Liver (tissue), 9 donors: ENCODE measurements around the gene FILIP1. TPM values are rescaled to one million over a fixed set of nuclear protein-coding genes. Genes with fewer than 3 reads are reported as not detected.

Experiments used
- DNase-seq: peaks from one replicate; pipeline ENCODE4 v3.0.0-alpha.2; 2017; ENCODE audit warnings: low spot score
- H3K27ac ChIP-seq, 2 donors: one replicate each; pipeline ENCODE4 v1.7.0; 2013; ENCODE audit warnings: inconsistent platforms in 2 of 2, low read length in 2 of 2, control low read depth in 1 of 2, low read depth in 1 of 2, mild to moderate bottlenecking in 1 of 2
- H3K27me3 ChIP-seq, 4 donors: one replicate each; pipeline versions ENCODE4 v1.6.1 to v1.7.0; 2013; ENCODE audit warnings: low read length in 3 of 4, inconsistent platforms in 1 of 4, mild to moderate bottlenecking in 1 of 4, moderate library complexity in 1 of 4; ENCODE audit not compliant: control insufficient read depth in 4 of 4, insufficient read depth in 4 of 4
- H3K36me3 ChIP-seq, 4 donors: one replicate each; pipeline versions ENCODE4 v1.6.1 to v1.7.0; 2013; ENCODE audit warnings: low read length in 3 of 4, mild to moderate bottlenecking in 3 of 4, low read depth in 1 of 4, moderate library complexity in 1 of 4; ENCODE audit not compliant: control insufficient read depth in 4 of 4, insufficient read depth in 3 of 4
- H3K4me1 ChIP-seq, 4 donors: one replicate each; pipeline versions ENCODE4 v1.6.1 to v1.7.0; 2013; ENCODE audit warnings: low read length in 3 of 4, mild to moderate bottlenecking in 3 of 4, moderate library complexity in 1 of 4; ENCODE audit not compliant: control insufficient read depth in 4 of 4, insufficient read depth in 4 of 4
- H3K4me3 ChIP-seq, 3 donors: one replicate each; pipeline versions ENCODE4 v1.6.1 to v1.7.0; 2013; ENCODE audit warnings: low read length in 3 of 3, control low read depth in 1 of 3, low read depth in 1 of 3, mild to moderate bottlenecking in 1 of 3
- H3K9ac ChIP-seq, 2 donors: one replicate each; pipeline ENCODE4 v1.7.0; 2013; ENCODE audit warnings: low read length in 2 of 2, mild to moderate bottlenecking in 2 of 2, moderate library complexity in 2 of 2, control low read depth in 1 of 2, low read depth in 1 of 2
- H3K9me3 ChIP-seq, 4 donors: one replicate each; pipeline versions ENCODE4 v1.6.1 to v1.7.0; 2013; ENCODE audit warnings: low read length in 3 of 4; ENCODE audit not compliant: control insufficient read depth in 4 of 4
- EGR1 ChIP-seq, 2 donors: IDR thresholded peaks; 2 replicates each; pipeline ENCODE4 v1.6.1; 2016 to 2018; ENCODE audit warnings: antibody characterized with exemption in 2 of 2, low read depth in 2 of 2
- GABPA ChIP-seq, 2 donors: IDR thresholded peaks in 1 of 2; conservative IDR thresholded peaks in 1 of 2; 2 replicates each; pipeline ENCODE4 v1.6.1; 2016; ENCODE audit warnings: antibody characterized with exemption in 2 of 2, mild to moderate bottlenecking in 1 of 2, moderate library complexity in 1 of 2
- HNF4A ChIP-seq, 2 donors: conservative IDR thresholded peaks; 2 replicates each; pipeline ENCODE4 v1.6.1; 2016; ENCODE audit warnings: antibody characterized with exemption in 2 of 2, mild to moderate bottlenecking in 2 of 2
- JUND ChIP-seq, 2 donors: IDR thresholded peaks; 2 replicates each; pipeline ENCODE4 v1.6.1; 2016; ENCODE audit warnings: antibody characterized with exemption in 2 of 2
- SP1 ChIP-seq: IDR thresholded peaks from 2 replicates; pipeline ENCODE4 v1.6.1; 2018; ENCODE audit warnings: antibody characterized with exemption, mild to moderate bottlenecking
- WGBS: extraction: QIAGEN DNeasy Blood & Tissue Kit; methylation state at CpG from one replicate; pipeline ENCODE4 v1.1.7; 2013; 5-methylcytosine and 5-hydroxymethylcytosine counted together
- polyA plus RNA-seq, 2 donors: library from polyadenylated mRNA; stranded (reverse) in 1 of 2; unstranded in 1 of 2; fragments of 200-250 nt in 1 of 2; fragments of >200 nt in 1 of 2; fragmentation: Nextera tagmentation in 1 of 2; extraction: Ambion mirVana in 1 of 2; gene quantifications; one replicate each; pipeline versions ENCODE4 v1.2.1 to v1.2.3, GENCODE V29; 2013 to 2015
- total RNA-seq, 2 donors: library from RNA; depleted of rRNA; stranded (reverse); fragments of >200 nt; gene quantifications; one replicate each; pipeline ENCODE4 v1.2.3, GENCODE V29; 2014
- TF ChIP-seq, protein P1 (sequence below): IDR thresholded peaks from 2 replicates; pipeline ENCODE4 v1.6.1; 2016; ENCODE audit warnings: antibody characterized with exemption
- TF ChIP-seq, protein P2 (sequence below): IDR thresholded peaks from 2 replicates; pipeline ENCODE4 v1.6.1; 2016; ENCODE audit warnings: antibody characterized with exemption, mild to moderate bottlenecking
- donor health status: healthy.
- donor health status: healthy.
- donor health status: healthy.
- donor health status: healthy.
- donor health status: healthy.

FILIP1 gene
- total and polyA plus RNA-seq, 4 donors: 0.70 to 2.8 (median 1.1) TPM

DNA sequence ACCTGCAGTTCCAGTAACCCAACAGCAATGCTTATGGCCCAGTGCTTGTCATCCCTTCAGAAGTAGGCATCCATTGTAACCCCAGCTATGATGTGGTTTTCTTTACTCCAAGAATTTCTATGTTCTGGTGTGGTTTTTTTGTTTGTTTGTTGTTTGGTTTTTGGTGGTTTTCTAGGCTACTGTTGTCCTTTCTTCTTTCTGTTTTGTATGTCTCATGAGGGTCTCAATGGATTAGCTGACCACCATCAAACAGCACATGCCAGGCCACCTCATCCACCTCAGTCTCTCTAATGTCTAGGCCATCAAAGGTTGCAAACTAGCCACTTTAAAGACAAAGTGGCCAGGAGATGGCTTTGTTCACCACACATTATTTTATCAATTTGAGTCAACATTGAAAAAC, 149.6 kb downstream of the FILIP1 start (continued):
- TF ChIP-seq JUND (IDR thresholded peaks at IDR 0.05) (no peak), HNF4A (conservative IDR thresholded peaks at IDR 0.05) (no peak)
- TF ChIP-seq, protein P1, sequence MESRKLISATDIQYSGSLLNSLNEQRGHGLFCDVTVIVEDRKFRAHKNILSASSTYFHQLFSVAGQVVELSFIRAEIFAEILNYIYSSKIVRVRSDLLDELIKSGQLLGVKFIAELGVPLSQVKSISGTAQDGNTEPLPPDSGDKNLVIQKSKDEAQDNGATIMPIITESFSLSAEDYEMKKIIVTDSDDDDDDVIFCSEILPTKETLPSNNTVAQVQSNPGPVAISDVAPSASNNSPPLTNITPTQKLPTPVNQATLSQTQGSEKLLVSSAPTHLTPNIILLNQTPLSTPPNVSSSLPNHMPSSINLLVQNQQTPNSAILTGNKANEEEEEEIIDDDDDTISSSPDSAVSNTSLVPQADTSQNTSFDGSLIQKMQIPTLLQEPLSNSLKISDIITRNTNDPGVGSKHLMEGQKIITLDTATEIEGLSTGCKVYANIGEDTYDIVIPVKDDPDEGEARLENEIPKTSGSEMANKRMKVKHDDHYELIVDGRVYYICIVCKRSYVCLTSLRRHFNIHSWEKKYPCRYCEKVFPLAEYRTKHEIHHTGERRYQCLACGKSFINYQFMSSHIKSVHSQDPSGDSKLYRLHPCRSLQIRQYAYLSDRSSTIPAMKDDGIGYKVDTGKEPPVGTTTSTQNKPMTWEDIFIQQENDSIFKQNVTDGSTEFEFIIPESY: no peak

DNA sequence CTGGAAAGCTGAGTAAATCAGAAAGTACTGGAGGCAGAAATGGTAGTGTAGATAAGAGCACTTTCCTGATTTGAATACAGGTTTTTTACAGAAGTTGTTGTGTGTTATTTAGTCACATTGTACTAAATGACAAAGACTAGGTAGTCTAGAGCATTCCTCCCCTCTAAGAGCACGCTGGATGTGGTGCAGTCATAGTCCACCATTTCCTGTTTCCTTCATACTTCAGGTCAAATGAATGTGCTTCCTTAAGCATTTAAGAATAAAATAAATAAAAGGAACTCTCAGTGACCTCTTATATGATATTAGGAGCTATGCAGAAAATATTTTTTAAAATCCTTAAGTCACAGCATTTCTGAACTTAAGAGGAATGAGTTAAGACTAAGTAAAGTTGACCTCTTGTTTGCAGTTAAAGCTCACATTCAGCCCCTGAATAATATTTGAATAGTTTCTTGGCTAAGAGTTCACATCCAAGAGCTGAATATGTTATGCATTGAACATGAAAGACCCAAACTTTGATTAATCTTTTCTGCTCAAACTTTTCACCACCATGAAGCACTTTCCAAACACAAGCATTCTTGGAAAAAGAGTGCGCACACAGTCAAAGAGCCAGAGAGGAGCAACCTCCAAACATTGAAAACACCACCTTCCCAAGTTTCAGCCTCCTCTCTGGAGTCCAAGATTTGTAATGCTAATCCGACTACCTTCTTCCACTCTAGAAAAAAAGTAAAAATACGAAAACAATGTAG, 155.6 kb downstream of the FILIP1 start:
- no peak for DNase-seq

More for the DNA sequence above, 155.6 kb downstream of the FILIP1 start:
- 49% methylated on average over 4 of the region's 4 CpGs for WGBS
- Histone ChIP-seq H3K27me3 (no peaks in the 10 kb centered on the region), H3K9me3 (no peaks in the 10 kb centered on the region), H3K36me3 (no peaks in the 10 kb centered on the region), H3K4me3 (no peak overlapping the region), H3K27ac (no peak overlapping the region), H3K4me1 (no peaks in the 10 kb centered on the region), H3K9ac (no peak overlapping the region)
- TF ChIP-seq, protein P1: no peak
- TF ChIP-seq EGR1 (IDR thresholded peaks at IDR 0.05; ENCODE audit: low read depth in 2 of 2) (no peak), GABPA (IDR thresholded peaks at IDR 0.05 in 1 of 2, conservative IDR thresholded peaks at IDR 0.05 in 1 of 2) (no peak), SP1 (no peak)
- TF ChIP-seq, protein P2, sequence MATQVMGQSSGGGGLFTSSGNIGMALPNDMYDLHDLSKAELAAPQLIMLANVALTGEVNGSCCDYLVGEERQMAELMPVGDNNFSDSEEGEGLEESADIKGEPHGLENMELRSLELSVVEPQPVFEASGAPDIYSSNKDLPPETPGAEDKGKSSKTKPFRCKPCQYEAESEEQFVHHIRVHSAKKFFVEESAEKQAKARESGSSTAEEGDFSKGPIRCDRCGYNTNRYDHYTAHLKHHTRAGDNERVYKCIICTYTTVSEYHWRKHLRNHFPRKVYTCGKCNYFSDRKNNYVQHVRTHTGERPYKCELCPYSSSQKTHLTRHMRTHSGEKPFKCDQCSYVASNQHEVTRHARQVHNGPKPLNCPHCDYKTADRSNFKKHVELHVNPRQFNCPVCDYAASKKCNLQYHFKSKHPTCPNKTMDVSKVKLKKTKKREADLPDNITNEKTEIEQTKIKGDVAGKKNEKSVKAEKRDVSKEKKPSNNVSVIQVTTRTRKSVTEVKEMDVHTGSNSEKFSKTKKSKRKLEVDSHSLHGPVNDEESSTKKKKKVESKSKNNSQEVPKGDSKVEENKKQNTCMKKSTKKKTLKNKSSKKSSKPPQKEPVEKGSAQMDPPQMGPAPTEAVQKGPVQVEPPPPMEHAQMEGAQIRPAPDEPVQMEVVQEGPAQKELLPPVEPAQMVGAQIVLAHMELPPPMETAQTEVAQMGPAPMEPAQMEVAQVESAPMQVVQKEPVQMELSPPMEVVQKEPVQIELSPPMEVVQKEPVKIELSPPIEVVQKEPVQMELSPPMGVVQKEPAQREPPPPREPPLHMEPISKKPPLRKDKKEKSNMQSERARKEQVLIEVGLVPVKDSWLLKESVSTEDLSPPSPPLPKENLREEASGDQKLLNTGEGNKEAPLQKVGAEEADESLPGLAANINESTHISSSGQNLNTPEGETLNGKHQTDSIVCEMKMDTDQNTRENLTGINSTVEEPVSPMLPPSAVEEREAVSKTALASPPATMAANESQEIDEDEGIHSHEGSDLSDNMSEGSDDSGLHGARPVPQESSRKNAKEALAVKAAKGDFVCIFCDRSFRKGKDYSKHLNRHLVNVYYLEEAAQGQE: no peak
